Cerebellar nuclear complex (tissue), 1 donor: ENCODE data around the gene PDIA4.
"Not testable (repeated sequence)": the region's sequence is repeated elsewhere in the genome, so short reads cannot be mapped to it uniquely, and the experiment has no call there.

Experiments used
- DNase-seq, 2 experiments: peaks; one replicate each; lab custom pipeline; 2025; lab: John Stamatoyannopoulos, UW

PDIA4 gene

DNA sequence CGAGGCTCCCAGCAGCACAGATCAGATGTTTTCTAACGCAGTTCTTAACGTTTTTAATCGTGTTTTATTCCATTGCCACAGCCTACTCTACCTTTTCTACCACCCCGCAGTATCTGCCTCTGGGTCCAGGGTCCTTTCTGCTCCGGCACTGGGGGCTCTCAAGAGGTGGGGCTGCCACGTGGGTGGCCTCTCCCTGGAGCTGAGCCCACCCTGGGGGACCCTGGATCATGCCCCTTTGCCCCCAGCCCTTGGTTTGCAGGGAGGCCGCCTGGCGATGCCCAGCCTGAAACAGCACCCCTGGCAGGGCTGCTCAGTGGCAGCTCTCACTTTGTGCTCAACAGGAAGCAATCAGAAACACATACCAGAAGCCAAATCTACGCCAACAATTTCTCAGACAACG is 25.3 kb downstream of the PDIA4 start:
- DNase-seq, result no peak

DNA sequence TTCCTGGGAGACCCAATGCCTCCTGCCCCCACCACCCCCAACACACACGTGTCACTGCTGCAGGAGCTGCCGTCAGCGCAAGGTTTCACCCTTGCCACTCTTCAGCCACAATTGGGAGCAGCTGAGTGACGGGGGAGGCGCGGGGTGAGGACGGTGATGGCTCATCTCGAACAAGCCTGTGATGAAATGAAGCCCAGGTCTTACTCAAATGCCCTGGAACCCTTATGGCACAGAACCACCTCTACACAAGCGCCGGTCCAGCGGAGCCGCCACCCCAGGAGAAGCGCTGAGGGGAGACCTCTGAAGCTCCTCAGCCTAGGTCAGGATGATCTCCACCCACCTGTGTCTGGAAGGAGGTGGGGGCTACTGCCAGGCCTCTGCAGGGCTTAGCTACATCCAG is 25.7 kb downstream of the PDIA4 start:
- no peak for DNase-seq

DNA sequence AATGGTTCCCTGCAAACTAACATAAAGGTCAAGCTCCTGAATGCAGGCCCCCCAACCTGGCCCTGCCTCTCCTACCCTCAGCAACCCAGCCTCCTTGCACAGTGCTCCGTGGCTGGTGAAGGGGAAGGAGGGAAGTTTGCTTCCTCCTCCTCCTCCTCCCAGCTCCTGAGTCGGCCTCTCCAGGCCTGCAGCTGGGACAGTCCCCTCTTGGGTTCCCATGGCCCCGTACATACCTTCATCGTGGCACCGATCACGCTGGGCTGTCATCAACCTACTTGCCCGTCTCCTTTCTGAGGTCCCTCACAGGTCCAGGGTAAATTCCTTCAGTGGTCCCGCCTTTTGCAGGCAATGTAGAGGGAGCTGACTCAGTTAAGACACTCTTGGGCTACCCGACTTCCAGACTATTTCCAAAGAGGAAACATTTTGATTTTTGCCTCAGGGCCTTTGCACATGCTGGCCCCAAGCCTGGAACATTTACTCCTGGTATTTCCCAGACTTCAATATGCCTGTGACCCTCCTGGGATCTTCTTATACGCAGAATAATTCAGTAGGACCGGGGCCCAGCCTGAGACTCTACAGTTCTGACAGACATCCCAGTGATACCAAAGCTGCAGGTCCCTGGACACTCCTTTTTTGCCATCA is 26.8 kb downstream of the PDIA4 start:
- DNase-seq, result no peak

DNA sequence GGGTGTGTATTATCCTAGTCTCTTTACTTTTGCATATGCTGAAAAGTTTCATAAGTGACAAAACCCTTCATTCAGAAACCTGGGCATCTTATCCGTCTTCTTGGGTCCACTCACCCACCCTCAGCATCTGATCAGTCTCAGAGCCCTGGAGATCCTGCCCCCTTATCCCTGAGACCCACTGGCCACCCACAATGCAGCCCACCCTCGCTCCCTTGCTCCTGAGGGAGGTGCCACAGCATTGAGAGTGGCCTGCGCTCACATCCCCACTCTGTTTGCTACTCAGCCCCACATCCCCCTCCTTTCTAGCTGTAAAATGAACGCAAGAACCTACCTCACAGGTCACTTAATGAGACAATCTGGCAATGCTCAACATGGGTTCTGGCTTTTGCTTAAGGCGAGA is 27.3 kb downstream of the PDIA4 start:
- no peak for DNase-seq

DNA sequence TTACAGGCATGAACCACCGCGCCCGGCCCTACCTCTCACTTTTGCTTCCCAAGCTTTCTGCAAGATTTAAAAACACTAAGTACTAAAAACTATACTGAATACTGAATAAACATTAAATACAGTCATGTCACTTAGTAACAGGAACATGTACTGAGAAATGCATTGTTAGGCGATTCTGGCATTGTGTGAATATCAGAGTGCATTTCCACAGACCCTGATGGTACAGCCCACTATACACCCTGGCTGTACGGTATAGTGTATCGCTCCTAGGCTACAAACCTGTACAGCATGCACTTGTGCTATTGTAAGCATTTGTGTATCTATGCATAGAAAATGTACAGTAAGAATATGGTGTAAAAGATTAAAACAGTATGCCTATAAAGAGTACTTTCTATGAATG is 29.1 kb downstream of the PDIA4 start:
- no peak for DNase-seq

DNA sequence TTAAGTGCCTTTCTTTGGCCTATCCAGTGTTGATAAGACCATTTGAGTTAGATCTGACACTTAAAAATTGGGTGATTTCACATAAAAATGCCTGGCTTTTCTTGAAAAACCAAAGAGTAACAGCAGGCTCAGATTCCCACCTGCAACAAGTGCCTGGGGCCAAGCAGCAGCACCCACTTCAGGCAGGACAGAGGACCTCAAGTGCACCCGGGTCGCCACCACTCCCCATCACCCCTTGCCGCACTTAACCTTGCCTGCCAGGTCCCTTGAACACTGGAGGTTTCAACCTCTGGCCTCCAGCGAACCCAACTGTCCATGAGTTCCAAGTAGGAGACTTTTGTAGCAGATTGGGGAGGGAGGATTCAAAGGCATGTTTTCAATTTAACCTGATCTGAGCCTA is 30.8 kb downstream of the PDIA4 start:
- no peak for DNase-seq

DNA sequence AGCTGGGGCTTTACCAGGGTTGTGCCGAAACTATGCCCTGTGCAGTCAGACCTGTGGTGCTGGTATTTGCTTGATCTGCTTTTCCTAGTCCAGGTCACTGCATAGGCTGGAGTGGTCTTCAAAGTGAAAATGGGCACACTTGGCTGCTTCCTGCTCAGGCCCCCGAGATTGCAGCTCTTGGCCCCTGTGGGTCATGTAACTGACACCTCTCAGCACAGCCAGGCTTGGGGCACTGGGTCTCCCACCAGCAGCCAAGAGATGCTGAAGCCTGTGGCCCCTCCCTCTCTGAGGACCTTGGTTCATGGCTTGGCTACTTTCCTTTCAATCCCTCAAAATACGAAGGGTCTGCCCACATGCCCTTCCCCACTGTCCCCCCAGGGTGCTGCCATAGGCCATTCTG is 33.7 kb downstream of the PDIA4 start:
- no peak for DNase-seq

DNA sequence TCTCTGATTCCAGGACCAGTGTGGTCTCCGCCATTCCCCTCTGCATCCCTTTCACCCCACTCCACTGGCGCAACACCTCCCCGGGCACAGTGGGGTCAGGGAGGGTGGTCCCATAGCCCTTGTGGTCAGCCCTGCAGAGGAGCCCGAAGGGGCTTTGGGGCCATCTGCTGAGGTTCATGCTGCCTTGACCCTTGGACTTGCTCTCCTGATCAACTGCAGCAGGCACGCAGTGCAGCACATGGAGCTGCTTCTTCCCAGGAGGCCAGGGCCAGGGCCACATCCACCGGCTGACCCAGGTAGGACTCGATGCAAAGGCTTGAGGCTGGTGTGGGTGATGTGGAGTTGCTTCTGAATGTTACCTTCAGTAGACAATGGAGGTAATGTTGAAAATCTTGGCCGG is 35.1 kb downstream of the PDIA4 start:
- DNase-seq, result no peak

DNA sequence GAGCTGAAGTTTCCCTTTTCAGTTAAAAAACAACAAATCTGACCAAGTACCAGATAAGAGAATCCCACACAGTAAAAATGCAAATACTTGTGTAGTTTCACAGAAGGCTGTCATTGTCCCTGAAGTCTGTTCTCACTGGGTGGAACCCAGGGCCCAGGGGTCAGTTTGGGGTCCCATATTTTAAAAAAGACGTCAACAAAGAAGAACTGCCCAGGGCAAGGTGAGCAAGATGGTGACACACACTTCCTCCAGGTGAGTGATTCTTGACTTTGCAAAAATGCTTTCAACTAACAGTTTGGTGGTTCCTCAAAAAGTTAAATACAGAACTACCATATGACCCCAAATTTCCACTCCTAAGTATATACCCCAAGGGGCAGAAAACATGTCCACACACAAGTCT is 36.8 kb downstream of the PDIA4 start:
- DNase-seq, result no peak

DNA sequence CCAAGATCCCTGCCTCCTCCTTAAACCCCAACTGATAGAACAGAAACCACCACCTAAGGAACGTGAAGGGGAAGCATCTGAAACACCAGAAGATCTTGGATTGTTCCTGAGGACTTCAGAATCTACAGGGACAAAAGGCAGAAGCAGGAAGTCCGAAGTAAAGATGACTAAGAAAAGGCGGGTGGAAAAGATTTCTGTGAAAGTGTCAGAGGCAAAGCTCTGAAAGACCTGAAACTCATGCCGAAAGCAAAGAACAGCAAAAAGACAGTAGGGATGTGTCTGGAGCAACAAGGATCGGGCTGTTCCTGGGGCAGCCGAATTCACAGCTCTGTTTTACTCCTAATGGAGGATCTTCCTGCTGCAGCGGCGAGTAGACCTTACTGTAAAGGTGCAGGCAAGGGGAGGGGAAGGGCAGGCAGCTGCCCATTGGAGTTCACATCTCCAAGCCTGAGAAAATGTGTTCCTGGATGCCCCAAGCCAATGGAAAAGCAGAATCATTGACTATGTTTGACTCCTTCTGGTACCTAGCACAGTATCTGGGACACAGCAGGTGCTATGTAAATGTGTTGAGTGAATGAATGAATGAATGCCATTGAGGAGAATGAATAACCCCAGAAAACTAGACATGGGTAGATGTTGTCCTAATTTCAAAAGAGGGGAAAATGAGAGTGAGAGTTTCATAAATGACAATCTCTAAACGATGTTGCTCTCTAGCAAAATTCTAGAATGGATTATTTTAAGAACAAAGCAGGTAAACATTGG is 40.4 kb downstream of the PDIA4 start:
- DNase-seq, result peak in 1 of 2 experiments; percentile 43

DNA sequence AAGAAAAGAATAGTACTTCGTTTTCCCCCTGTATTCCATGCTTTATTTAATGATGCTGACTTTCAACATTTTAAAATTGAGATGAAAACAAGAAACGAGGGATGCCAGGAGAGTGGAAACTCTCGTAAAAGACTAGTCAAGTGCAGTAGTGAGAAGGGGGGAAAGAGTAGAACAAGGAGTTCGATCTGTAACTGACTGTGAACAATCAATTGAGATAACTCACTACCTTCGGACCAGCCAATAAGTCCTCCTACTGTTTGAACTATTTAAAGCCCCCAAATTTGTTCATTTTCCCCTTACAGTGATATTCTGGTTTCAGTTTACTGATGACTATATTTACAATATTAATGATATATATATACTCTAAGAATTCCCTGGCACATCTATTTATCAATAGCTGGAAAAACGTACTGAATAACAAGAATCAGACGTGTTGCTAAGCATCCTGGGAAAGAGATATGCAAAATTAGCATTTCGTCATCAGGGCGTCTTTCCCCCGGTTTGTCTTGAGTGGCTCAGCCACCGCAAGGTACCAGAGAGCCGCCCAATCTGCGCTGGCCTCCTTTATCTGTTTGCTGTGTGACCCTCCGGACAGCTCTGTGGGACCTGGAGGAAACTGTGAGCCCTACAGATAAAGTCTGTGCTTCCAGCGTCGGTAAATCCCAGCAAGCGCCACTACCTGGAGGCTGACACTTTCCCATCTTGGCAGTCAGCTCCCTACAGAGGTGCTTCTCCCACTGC is 41.1 kb downstream of the PDIA4 start:
- peak; percentile 40 to 88 for DNase-seq

DNA sequence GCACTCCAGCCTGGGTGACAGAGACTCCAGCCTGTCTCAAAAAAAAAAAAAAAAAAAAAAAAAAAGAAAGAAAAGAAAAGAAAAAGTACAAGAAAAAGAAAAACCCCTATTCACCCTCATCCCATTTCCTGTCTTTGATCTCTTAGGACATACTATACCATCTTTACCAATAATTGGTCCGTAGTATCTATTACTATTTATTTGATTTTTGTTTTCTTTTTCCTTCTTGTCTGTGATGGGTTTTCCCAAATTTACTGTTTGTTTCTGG is 41.6 kb downstream of the PDIA4 start:
- DNase-seq, result no peak

DNA sequence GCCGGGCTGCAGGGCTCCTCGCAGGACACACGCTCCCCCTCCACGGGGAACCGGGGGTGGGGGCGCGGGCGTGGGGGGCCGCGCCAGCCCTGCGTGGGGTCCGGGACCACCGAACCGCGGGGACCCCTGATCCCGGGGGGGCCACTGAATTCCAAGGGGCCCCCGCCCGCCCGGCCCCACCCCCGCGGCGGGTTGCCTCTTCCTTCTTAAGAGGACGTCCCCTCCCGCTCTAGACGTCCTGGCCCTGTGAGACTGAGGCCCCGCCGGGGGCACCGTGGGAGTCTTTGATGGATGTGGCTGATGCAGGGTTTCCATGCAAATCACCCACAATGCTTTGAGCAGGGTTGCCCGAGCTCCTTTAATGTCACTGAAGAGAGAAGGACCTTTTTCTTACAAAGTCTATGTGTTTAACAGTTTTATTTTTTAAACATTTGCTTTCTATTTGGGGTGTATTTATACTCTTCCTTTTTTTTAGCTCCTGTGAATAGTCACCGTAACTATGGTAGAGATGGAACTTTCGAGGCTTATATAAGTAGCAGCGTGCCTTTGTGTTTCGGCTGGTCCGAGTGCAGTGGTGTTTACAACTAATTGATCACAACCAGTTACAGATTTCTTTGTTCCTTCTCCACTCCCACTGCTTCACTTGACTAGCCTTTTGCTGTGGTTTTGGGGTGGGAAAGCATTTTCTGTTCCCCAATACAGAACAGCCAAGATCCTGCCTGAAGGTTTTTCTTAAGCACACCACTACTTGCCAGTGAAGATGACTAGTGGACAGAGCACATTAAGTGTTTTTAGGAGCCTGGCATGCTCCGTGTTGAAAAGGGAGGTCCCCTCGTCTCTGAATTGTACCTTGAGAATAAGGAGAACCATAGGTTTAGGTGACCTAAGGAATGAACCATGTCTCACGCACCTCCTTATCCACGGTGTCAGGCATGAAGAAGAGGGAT is 44.8 kb downstream of the PDIA4 start:
- DNase-seq, result peak; percentile 4 to 40

DNA sequence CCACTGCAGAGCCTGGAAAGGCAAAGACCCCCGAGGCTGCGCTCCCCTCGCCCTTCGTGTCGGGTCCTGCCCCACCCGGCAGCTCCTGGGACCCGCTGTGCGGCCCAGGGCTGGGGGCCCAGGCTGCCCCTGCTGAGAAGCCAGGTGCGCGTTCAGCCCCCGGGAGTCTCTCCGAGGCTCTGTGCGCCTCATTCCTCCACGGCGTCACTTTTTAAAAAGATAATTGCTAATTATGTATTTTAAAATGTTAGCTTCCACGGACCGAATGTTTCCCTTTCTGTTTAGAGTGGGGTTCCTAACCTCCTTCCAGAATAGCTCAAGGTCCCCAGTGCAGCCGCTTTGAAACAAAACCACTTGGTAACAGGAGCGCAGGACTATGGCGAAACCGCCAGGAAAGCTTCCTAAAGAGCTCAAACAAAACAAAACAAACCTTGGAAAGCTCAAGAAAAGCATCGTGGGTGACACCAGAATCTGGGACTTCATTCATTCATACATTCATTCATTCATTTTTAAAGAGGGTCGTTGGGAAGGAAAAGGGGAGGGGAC is 45.6 kb downstream of the PDIA4 start:
- DNase-seq, result peak in 1 of 2 experiments; percentile 10

DNA sequence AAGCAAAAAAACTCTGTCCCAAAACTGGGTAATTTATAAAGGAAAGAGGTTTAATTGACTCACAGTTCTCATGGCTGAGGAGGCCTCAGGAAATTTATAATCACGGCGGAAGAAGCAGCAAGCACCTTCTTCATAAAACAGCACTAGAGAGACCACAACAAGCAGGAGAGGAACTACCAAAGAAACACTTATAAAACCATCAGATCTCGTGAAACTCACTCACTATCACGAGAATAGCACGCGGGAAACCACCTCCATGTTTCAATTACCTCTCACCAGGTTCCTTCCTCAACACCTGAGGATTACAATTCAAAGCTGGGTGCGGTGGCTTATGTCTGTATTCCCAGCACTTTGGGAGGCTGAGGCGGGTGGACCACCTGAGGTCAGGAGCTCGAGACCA is 48.5 kb downstream of the PDIA4 start:
- DNase-seq, result no peak

DNA sequence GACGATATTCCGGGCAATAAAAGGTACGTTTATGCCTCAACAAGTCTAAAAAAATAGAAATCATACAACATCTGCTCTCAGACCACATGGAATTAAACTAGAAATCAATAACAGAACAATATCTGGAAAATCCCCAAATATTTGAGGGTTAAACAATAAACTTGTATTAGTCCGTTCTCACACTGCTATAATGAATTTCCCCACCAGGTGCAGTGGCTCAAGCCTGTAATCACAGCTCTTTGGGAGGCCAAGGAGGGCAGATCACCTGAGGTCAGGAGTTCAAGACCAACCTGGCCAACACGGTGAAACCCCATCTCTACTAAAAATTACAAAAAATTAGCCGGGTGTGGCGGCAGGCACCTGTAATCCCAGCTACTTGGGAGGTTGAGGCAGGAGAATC is 49.2 kb downstream of the PDIA4 start:
- not testable (repeated sequence) for DNase-seq

DNA sequence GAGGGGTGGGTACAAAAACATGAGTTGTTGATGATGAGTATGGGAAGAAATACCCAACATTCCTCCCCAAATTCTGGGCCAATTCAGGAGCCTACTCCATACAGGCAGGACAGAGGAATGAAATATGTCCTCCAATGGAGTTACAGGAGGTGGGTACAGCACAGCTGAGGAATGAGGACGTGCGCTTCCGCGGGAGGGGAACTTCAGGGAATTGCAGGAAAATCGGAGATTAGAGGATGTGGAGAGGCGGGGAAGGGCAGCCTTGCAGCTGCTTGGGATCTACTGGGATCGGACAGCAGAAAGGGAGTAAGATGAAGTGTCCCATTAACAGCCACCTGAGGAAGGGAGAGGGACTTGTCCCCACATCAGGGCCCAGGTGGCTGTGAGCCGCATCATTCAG is 50.2 kb downstream of the PDIA4 start:
- DNase-seq, result no peak

DNA sequence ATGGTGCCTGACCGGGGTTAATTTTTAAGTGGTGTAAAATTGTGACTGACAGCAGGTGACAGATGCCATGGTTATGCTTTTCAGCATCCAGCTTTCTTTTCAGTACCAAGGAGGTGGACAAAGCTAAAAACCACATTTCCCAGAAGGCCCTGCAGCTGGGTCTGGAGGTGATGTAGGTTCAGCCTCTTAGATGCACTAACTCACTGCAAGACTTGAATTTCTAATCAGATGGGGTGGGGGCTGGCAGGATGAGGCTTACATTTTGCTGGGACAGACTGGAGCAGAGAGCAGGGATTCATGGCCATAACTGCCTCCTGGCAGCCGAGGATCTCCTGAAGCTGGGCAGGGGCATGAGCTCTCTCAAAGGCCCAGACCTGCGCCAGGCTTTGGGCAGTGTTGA is 52.4 kb downstream of the PDIA4 start:
- no peak for DNase-seq

DNA sequence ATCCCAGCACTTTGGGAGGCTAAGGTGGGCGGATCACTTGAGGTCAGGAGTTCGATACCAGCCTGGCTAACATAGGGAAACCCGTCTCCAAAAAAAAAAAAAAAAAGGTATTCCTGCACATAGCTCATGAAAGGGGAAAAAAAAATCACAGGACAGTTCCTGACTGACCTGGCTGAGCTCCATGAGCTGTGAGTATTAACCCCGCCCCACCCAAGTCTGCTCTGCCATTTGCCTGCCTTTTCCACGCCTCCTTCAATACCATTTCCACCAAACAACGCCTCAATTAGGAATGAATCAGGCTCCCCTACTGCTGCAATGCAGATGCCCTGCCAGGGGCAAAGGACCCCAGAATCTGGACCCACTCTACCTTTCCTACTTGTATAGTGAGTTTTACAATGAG is 55.0 kb downstream of the PDIA4 start:
- no peak for DNase-seq

DNA sequence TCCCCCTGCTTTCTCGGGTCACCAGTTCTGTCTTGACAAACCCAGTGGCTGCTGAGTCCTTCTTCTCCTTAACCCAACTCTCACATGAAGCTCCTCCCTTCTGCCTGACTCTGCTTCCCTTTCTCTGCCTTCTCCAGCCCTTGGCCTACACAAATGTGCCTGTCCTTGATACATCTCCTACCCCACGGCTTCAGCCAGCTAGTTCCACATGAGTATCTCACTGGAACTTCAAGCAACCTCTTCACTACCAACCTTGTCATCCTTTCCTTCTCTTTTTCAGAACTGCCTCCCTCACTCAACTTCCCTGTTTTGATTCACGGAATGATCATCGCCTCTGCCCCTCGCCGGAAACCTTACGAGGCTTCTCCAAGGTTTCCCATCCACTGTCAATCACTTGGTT is 55.9 kb downstream of the PDIA4 start:
- DNase-seq, result no peak

DNA sequence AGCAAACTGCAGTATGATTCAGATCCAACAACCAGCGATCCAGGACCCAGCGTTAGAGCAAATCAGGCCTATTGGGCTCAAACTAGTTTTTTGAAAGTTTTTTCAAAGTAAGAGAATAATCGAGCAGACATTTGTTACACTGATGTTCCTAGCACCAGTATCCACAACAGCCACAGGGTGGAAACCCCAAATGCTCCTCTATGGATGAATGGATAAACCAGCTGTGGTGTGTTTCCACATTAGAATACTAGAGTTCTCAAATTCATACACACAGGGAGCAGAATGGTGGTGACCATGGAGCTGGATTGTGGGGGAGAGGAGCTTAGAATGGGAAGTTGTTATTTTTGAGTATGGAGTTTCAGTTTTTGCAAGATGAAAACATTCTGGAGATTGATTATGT is 60.7 kb downstream of the PDIA4 start:
- DNase-seq, result no peak

DNA sequence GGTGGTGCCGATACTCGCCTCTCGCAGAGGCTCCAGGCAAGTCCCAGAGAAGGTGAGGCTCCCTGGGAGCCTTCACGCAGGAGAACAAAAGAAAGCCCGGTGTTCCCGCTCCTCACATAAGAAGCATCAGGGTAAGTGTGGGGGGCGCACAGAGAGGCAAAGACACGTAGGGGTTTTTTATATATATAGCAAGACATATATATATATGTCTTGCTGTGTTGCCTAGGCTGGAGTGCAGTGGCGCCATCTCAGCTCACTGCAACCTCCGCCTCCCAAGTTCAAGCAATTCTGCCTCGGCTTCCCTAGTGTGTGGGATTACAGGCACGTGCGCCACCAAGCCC is 61.3 kb downstream of the PDIA4 start:
- DNase-seq, result no peak
